HG03060 (cell line): ENCODE measurements around the gene TST.

Experiments used
- ATAC-seq: cut with Tn5 transposase; IDR thresholded peaks from one replicate; pipeline ENCODE4 v1.9.1; 2021; ENCODE audit warnings: low read depth, moderate number of reproducible peaks; ENCODE audit not compliant: unreplicated experiment

TST gene

DNA sequence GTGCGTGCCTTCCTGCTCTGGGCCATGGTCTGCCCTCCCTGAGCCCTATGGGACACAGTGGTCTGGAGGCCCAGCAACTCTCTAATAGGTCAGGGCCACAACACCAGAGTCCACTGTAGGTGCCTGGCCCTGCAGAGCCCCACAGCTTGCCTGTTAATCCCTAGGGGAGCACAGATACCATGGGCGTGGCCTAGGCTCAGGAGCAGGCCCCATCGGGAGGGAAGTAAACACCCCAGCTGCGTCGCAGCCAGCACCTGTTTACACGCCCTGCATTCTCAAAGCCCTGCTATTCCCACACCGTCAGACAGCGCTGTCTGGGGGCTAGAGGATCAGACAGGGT, 34.8 kb upstream of the TST start:
- ATAC-seq: no peak

DNA sequence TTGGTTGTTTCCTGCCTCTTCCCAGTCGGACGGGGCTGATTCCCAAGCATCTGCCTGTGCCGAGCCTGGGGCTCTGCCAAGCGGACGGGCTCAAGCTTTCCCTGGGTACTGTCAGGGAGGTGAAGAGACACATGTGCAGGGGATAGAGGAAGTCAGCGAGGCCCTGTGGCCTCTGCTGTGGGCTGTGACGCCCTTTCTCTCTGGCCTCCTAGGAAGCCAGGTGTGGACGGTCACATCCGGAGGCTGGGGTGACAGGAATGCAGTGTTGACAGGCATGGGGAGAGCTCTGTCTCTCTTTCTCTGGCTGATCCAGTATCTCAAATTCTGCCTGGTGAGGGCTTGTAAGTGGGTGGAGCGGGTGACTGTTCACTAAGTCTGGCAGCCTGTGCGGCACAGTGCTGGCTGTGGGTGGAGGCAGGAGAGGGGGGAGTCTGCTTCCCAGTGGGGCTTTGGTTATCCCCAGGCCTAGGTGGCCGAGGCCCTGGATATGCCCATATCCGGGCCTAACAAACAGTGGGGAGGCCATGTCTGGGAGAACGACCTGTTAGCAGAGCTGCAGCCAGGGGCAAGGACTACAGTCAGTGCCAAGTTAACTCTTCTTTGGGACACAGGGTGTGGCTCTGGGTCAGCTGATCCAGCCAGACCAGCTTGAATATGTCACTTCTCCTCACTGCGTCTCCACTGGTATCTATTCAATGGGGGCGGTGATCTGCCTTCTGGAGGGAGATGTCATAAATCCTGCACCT, 34.2 kb upstream of the TST start:
- no peak for ATAC-seq

- ATAC-seq: no peak
These were observed 33.4 kb upstream of the TST start for GRCh38 chr22:37052386-37053309.

DNA sequence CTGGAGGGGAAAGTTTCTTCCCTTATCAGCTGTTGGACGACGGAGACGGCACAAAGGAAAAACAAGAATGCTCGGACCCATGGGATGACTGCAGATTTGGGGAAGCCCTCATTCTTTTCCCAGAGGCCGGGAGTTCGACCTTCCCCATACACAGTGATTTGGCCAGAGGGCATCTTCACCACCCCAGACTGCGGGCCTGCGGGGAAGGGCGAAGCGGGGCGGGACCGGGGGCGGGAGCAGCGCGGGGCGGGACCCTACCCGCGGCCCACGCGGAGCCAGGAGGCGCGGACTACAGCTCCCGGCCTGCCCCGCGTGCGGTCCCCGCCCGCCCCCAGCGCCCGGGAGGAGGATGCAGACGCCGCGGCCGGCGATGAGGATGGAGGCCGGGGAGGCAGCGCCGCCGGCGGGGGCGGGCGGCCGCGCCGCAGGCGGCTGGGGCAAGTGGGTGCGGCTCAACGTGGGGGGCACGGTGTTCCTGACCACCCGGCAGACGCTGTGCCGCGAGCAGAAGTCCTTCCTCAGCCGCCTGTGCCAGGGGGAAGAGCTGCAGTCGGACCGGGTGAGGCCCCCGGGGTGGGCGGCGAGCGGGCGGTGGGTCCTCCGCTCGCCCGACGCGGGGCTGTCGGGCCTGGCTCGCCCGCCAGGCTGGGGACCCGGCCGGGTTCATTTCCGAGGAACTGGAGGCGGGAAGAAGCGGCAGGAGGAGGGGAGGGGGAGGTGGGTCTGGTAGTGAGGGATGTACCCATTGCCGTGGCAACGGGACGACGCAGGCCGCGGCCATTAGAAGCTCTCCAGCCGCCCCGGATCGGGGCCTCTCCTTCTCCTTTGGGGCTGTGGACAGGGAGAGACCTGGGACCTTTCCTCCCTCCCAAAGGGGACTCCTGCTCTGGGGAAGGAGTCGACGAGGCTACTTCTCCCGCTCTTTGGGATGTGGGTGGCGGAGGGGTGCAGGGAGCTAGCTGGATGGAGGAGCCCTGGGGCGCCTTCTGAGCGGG, 32.4 kb upstream of the TST start, which contains the start of gene KCTD17:
Gene KCTD17 (plus strand): TSS at position 352 of the 995 bp plus-strand sequence. CDS start 19 bp downstream, at position 371.
- no peak for ATAC-seq

DNA sequence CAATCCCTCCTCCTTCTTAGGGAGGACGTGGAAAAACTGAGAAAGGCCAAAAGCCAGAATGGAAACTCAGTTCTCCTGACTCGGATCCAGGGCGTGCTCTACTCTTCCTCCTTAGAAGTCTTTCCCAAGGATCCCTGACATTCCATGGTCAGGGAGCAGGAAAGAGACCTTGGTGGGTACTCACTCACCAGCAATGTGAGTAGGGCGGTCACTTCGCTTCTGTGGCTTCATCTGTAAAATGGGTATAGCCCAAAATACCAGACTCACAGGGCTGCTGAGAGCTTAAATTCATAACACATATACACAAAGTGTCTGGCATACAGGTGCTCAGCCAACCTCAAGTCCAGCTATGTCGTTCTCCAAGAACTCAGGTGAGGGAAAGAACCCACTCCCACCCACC, 31.7 kb upstream of the TST start:
- no peak for ATAC-seq

GRCh38 chr22:37049224-37049623, 30.0 kb upstream of the TST start:
- no peak for ATAC-seq

- no peak for ATAC-seq
These were observed 28.9 kb upstream of the TST start for GRCh38 chr22:37048133-37048532.

GRCh38 chr22:37047006-37047405, 27.8 kb upstream of the TST start:
- ATAC-seq: no peak

DNA sequence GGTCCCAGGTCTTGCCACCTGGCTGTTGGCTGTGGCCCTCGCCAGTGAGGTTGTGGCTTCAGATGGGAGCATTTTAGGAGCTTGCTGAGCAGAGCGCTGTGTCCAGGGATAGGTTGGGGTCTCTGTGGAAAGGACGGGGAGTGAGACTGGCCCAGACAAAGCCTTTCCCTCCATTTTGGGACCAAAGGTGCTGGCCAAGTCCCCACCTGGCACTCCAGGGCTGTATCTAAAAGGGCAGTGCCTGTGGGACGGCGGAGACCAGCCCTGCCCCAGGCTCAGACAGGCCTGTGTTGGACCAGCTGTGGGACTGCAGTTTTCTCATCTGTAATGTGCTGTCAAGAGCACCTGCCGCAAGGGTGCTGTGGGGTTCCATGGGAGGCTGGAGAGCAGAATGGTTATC, 27.3 kb upstream of the TST start:
- no peak for ATAC-seq

GRCh38 chr22:37045958-37046357, 26.7 kb upstream of the TST start:
- ATAC-seq: no peak

- no peak for ATAC-seq
These were observed 25.7 kb upstream of the TST start for GRCh38 chr22:37044634-37045625.

DNA sequence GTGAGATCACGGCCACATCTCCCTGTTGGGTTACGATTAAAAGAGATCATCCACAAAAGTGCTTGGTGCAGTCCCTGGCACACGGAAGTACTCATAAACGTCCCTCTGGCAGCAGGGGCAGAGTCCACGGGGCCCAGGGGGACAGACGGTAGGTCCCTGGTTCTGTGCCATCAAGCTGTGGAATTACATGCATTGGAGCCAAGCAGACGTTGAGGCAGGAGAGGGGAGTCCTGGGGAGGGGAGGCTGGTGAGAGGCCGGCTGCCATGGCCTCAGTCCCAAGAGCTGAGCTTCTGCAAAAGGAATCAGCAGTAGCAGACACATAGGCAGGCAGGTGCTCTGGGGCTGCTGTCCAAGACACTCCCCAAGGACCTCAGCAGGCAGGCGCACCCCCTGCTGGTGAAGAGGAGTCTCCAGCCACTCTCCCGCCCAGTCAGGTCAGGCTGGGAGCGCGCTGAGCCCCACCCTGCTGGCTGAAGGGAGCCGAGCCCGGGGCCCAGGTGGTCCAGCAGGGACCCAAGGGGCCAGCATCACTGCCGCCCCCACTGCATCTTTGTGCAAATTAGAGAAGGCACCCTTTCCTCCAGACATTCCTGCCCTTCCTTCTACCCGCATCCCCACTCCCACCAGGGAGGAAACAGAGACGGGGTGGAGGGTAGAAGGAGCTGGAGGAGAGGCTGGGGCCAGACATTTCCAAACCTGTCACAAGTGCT, 24.7 kb upstream of the TST start:
- ATAC-seq: no peak

DNA sequence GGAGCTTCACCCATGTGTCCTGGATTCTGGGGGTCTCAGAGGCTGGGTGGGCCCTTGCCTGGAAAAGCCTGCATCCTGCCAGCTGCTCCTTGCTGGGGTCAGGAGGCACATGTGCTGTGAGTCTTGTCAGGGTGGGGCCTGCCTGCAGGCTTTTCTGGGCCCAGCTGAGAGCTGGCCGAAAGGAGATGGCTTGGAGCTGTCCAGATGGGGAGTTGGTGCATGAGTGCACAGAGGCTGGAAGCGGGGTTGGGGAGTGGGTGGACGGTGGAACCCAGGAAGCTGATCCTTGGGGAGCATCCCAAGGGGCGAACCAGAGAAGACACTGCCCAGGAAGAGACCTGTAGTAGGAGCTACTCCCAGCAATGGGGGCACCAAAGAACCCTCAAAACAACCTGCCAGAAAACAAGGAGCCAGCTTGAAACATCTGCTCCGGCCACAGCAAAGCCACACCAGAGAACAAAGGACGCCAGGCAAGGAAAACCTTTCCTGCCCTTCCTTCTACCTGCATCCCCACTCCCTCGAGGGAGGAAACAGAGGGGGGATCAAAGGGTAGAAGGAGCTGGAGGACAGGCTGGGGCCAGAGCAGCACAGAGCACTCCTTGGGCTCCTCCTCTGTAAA, 24.1 kb upstream of the TST start:
- no peak for ATAC-seq

DNA sequence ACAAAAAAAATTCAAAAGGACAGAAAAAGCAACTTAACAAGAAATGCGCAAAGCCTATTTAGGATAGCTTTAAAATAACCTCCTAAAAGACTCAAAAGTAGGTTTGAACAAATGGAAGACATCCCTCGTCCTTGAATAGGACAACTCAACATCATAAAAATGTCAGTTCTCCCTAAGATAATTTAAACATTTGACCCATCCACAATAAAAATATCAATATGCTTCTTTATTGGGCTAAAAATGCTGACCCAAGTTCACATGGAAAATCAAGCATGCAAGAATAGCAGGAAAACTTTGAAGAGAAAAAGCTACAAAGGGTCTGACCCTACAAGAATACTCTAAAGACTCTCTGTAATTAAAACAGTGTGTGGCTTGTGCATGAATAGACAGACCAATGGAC, 20.2 kb upstream of the TST start:
- ATAC-seq: no peak

DNA sequence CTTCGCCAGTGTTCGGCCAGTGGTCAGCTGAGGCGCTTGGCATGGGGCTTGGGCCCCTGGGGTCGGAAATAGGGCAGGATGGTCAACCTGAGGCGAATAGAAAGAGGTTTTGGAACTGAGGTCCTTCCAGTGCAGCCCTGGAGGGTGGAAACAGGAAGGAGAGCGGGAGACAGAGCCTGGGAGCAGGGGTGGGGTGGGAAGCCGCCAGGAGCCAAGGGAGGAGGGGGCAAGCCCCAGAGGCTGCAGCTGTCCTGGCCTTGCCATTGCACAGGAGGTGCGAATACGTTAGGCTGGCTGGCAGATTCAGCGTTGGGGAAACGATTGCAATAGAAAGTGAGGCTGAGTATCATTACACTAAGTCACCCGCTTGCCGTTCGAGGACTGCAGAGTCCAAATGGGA, 18.4 kb upstream of the TST start:
- ATAC-seq: no peak

GRCh38 chr22:37036655-37037377, 17.6 kb upstream of the TST start:
- no peak for ATAC-seq

- no peak for ATAC-seq
These were observed 14.6 kb upstream of the TST start for GRCh38 chr22:37033605-37034430.
